Lower lobe of right lung (tissue), 2 donors: ENCODE data around the gene FRMD4A. TPM values are rescaled to one million over a fixed set of nuclear protein-coding genes. Genes with fewer than 3 reads are reported as not detected.

Experiments used
- ATAC-seq, 2 donors: fragments of 200-7000 bp; cut with Tn5 transposase; one replicate each; pipeline ENCODE4 v1.9.1; 2020 to 2022; ENCODE audit warnings: mild to moderate bottlenecking in 2 of 2, moderate library complexity in 2 of 2
- DNase-seq: peaks from one replicate; pipeline ENCODE4 v3.0.0-alpha.2; 2020
- H3K27ac ChIP-seq: fragments of 200-600 bp; one replicate; pipeline ENCODE4 v1.8.0; 2022
- H3K27me3 ChIP-seq: fragments of 200-600 bp; one replicate; pipeline ENCODE4 v1.8.0; 2022; ENCODE audit warnings: low read depth
- H3K36me3 ChIP-seq: fragments of 200-600 bp; one replicate; pipeline ENCODE4 v1.8.0; 2022; ENCODE audit warnings: mild to moderate bottlenecking
- H3K4me1 ChIP-seq: fragments of 200-600 bp; one replicate; pipeline ENCODE4 v1.8.0; 2022
- H3K4me3 ChIP-seq: fragments of 200-600 bp; one replicate; pipeline ENCODE4 v1.8.0; 2022; ENCODE audit warnings: mild to moderate bottlenecking
- H3K9me3 ChIP-seq: fragments of 200-600 bp; one replicate; pipeline ENCODE4 v1.8.0; 2022
- intact Hi-C: fragments of 100-400 bp; cut with DNase I; formaldehyde crosslinking; loops from one replicate; pipeline ENCODE4 v1.11.0; 2022
- total RNA-seq: library from RNA; stranded (reverse); fragmentation: NEBNext Ultra II Directional; extraction: Animal tissue kit (Norgen Biotek cat#: 25700); gene quantifications from one replicate; pipeline ENCODE4 v1.2.1, GENCODE V29; 2021
- TF ChIP-seq, protein P1 (sequence below): fragments of 200-600 bp; IDR thresholded peaks from one replicate; pipeline ENCODE4 v1.8.0; 2022; ENCODE audit warnings: antibody characterized with exemption, mild to moderate bottlenecking
- donor health status: DM: no; HTN: yes; CAD: no; lungs with severe emphysema.

The FRMD4A gene
- total RNA-seq, 1 donor from 2014 or later = 64.8 TPM

DNA sequence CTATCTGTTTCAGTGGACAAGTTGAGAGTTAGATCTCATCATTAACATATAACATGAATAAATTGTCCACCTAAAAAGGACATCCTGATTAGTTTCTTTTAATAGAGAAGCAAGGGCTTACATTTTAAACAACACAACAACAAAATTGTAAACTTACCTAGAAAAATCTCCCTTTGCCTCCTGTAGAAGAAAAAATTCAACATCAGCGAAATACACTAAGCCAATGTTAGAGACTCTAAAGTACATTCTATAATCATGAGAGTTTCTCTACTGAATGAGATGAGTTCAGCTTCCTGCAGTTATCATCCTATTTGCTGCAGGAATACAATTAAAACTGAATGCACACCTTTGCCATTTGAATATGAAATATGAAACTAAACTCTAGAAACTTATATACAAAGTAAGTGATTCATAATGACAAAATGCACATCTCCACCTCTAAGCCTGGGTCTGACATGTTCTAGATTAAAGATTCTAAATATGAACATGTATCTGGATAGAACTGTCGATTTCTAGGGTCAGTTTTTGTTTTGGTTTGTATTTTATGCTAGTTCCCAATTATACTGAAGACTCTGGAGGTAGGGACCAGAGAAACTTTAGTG lies 569.1 kb downstream of the FRMD4A start:
- peaks cover 15% of the 10 kb centered on the region for H3K4me1 ChIP-seq
- ATAC-seq = no peak
- H3K4me3 ChIP-seq = no peak overlapping the region
- H3K36me3 ChIP-seq = no peaks in the 10 kb centered on the region
- no peak for DNase-seq
- no peak overlapping the region for H3K27ac ChIP-seq
- H3K9me3 ChIP-seq = no peaks in the 10 kb centered on the region
- TF ChIP-seq, protein P1, sequence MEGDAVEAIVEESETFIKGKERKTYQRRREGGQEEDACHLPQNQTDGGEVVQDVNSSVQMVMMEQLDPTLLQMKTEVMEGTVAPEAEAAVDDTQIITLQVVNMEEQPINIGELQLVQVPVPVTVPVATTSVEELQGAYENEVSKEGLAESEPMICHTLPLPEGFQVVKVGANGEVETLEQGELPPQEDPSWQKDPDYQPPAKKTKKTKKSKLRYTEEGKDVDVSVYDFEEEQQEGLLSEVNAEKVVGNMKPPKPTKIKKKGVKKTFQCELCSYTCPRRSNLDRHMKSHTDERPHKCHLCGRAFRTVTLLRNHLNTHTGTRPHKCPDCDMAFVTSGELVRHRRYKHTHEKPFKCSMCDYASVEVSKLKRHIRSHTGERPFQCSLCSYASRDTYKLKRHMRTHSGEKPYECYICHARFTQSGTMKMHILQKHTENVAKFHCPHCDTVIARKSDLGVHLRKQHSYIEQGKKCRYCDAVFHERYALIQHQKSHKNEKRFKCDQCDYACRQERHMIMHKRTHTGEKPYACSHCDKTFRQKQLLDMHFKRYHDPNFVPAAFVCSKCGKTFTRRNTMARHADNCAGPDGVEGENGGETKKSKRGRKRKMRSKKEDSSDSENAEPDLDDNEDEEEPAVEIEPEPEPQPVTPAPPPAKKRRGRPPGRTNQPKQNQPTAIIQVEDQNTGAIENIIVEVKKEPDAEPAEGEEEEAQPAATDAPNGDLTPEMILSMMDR = no peak
- intact Hi-C loops = no loop called here
- H3K27me3 ChIP-seq = no peaks in the 10 kb centered on the region

DNA sequence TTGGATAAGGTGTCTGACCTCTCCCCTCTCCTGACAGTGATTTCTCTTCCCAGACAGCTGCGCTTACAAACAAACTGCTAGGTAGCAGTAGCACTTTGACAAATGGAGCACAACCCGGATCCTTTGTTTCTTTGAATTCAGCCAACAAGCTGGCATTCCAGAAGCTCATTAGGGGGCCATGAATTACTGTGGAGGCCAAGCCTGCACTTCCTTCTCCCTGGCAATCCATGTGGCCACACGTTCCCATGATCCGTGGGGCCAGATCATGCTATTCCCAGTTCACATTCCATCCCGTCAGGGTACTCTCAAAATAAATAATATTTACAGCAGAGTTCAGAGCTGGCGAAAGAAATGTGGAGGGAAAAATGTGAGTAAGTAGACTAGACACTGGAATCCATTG lies 571.6 kb downstream of the FRMD4A start:
- no peak for ATAC-seq
- no peak overlapping the region for H3K4me3 ChIP-seq
- no peaks in the 10 kb centered on the region for H3K36me3 ChIP-seq
- no peak for DNase-seq
- H3K4me1 ChIP-seq = peaks cover 15% of the 10 kb centered on the region
- TF ChIP-seq, protein P1 = no peak
- no peaks in the 10 kb centered on the region for H3K9me3 ChIP-seq
- no peaks in the 10 kb centered on the region for H3K27me3 ChIP-seq
- intact Hi-C loops = no loop called here
- no peak overlapping the region for H3K27ac ChIP-seq

GRCh38 chr10:13758756-13759155 lies 572.0 kb downstream of the FRMD4A start:
- H3K27me3 ChIP-seq = no peaks in the 10 kb centered on the region
- TF ChIP-seq, protein P1 = no peak
- H3K4me1 ChIP-seq = peaks cover 15% of the 10 kb centered on the region
- no peaks in the 10 kb centered on the region for H3K36me3 ChIP-seq
- ATAC-seq = no peak
- no peak overlapping the region for H3K4me3 ChIP-seq
- no peaks in the 10 kb centered on the region for H3K9me3 ChIP-seq
- no peak overlapping the region for H3K27ac ChIP-seq
- intact Hi-C loops = no loop called here
- DNase-seq = no peak

DNA sequence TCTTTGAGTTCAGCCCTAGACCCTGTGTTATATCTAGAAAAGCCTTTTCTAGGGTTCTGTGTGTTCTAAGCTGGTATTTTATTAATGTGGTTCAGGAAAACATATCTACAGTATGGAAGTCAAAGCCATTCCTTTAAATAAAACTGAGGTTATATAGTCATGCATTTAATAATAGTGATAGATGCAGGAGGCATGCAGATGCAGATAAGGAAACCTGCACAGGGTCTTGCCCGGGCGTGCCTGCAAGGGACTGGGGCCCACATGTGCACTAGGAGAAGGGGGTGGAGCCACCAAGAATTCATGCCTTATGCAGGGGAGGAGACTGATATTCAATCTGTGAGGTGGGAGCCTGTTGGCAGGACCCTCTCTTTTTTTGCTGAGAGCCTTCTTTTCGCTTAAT lies 572.4 kb downstream of the FRMD4A start:
- H3K9me3 ChIP-seq = no peaks in the 10 kb centered on the region
- no peak for ATAC-seq
- intact Hi-C loops = no loop called here

DNA sequence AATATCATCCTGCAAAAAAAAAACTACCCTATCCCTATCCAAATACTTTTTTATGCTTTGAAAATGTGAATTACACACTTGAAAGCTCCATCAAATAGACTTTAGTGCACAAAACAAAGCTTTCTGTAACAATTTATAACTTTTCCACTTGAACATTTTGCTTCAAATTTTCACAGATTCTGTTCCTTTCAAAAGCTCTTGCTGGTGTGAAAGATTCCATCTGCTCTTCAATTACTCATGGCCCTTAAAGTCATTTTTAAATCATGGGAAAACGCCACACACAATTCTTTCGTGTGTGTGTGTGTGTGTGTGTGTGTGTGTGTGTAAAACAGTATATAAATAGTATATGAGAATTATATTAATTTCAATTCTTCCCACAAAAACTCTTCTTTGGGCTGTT lies 576.4 kb downstream of the FRMD4A start:
- intact Hi-C loops = no loop called here
- peaks cover 15% of the 10 kb centered on the region for H3K4me1 ChIP-seq

More for the DNA sequence above, 572.4 kb downstream of the FRMD4A start:
- DNase-seq = no peak
- H3K4me3 ChIP-seq = no peak overlapping the region
- H3K27me3 ChIP-seq = no peaks in the 10 kb centered on the region
- TF ChIP-seq, protein P1 = no peak
- H3K4me1 ChIP-seq = peaks cover 15% of the 10 kb centered on the region
- H3K36me3 ChIP-seq = no peaks in the 10 kb centered on the region
- no peak overlapping the region for H3K27ac ChIP-seq

More for the DNA sequence above, 576.4 kb downstream of the FRMD4A start:
- Histone ChIP-seq H3K9me3 (no peaks in the 10 kb centered on the region), H3K4me3 (no peak overlapping the region), H3K27ac (no peak overlapping the region), H3K27me3 (no peaks in the 10 kb centered on the region), H3K36me3 (no peaks in the 10 kb centered on the region)
- TF ChIP-seq, protein P1 = no peak
- no peak for DNase-seq
- no peak for ATAC-seq
